Measurements from ENCODE around the gene IGSF9B.

The IGSF9B gene

DNA sequence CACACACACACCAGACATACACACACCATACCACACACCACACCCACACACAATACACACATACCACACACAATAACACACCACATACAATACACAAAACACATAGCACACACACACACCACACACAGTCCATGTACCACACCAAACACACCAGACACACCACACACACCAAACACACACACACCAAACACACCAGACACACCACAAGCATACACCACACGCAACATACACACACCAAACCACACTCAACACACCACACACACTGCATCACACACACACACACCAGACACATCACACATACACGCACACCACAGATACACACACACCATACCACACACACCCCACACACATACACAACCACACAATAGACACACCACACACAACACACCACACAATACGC, 54.8 kb downstream of the IGSF9B start:
- TF ChIP-seq, protein P1, sequence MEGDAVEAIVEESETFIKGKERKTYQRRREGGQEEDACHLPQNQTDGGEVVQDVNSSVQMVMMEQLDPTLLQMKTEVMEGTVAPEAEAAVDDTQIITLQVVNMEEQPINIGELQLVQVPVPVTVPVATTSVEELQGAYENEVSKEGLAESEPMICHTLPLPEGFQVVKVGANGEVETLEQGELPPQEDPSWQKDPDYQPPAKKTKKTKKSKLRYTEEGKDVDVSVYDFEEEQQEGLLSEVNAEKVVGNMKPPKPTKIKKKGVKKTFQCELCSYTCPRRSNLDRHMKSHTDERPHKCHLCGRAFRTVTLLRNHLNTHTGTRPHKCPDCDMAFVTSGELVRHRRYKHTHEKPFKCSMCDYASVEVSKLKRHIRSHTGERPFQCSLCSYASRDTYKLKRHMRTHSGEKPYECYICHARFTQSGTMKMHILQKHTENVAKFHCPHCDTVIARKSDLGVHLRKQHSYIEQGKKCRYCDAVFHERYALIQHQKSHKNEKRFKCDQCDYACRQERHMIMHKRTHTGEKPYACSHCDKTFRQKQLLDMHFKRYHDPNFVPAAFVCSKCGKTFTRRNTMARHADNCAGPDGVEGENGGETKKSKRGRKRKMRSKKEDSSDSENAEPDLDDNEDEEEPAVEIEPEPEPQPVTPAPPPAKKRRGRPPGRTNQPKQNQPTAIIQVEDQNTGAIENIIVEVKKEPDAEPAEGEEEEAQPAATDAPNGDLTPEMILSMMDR (IDR thresholded peaks at IDR 0.05) = no peak
- H3K27ac ChIP-seq = no peak overlapping the region
- H3K4me3 ChIP-seq = no peak overlapping the region
- DNase-seq (ENCODE audit: low spot score) = no peak

DNA sequence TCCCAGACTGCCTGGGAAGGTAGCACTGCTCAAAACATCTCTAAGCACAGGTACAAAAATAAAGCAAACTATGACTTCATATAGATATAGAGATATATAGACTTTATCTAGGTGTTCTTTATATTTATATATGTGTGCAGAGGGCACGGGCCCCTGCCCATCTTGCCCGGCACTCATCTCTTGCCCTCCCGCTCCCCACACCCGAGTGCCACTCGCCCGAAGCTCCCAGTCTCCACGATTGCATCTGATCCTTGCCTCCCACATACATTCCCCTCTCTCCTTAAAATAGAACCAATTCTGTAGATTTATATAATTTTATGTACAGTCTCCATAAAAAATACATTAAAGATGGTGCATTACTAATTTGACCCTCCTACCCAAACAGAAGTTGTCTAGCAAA, 55.5 kb downstream of the IGSF9B start:
- TF ChIP-seq, protein P1 (IDR thresholded peaks at IDR 0.05) = no peak
- no peak for DNase-seq (ENCODE audit: low spot score)
- no peak overlapping the region for H3K27ac ChIP-seq

DNA sequence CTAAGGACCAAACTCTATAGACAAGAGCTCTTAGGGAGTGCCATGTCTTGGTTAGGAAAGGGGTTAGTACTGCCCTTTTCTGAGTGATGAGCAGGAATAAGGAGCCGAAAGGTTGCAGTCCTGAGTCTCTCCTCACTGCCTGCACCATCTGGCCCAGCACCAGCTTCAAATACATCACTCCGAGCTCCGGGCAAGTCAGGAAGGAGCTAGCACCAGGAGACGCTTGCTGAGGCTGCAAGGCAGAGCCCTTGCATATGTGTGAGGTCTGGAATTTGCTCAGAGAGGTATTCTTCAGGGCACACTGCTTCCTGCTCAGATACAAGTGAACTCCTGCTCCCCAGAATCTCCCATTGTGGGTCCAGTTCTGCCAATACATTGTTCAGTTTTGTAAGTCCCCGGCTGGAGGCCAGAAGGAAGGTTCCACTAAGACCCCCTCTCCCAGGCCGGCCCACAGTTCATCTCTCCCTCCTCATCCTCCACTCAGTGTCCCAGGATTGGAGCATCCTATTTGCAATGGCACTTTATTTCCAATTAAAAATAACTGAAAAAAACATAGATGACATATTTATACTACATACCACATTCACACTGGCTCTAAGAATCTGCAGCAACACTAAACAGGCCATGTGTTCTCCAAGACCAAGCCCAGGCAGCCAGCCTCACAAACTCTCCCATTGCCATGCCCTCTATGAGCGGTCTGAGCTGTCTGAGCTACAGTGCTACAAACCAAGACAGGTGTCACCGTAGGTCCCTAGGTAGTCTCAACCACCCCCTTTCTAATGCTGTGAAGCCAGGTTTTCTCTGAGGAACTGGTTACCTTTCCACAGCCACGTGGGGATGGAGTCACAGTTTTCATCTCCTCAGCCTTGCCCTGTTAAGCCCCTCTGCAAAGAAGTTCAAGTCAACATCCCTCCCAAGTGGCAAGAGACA, 56.3 kb downstream of the IGSF9B start:
- Histone ChIP-seq H3K27ac (no peak overlapping the region), H3K4me3 (no peak overlapping the region)
- peak; percentile 46 for DNase-seq (ENCODE audit: low spot score)
- TF ChIP-seq, protein P1 (IDR thresholded peaks at IDR 0.05) = no peak

More for the DNA sequence above, 55.5 kb downstream of the IGSF9B start:
- H3K4me3 ChIP-seq = no peak overlapping the region

DNA sequence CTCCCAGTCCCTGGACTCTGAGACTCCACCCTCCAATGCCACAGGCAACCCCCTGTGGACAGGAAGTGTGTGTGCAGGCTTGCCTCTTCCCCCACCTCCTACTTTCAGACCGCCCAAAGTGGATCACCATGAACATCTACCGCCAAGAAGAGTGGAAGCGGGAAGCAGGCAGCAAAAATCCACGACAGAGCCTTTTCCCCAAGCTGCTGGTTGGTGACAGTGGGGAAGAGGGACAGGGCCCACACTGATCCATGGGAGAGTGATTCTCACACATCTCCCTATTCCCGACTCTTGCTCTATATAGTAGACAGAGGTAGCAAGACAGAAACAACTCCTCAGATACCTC, 58.0 kb downstream of the IGSF9B start:
- TF ChIP-seq, protein P1 (IDR thresholded peaks at IDR 0.05) = no peak
- Histone ChIP-seq H3K4me3 (no peak overlapping the region), H3K27ac (no peak overlapping the region)
- DNase-seq (ENCODE audit: low spot score) = peak; percentile 12

DNA sequence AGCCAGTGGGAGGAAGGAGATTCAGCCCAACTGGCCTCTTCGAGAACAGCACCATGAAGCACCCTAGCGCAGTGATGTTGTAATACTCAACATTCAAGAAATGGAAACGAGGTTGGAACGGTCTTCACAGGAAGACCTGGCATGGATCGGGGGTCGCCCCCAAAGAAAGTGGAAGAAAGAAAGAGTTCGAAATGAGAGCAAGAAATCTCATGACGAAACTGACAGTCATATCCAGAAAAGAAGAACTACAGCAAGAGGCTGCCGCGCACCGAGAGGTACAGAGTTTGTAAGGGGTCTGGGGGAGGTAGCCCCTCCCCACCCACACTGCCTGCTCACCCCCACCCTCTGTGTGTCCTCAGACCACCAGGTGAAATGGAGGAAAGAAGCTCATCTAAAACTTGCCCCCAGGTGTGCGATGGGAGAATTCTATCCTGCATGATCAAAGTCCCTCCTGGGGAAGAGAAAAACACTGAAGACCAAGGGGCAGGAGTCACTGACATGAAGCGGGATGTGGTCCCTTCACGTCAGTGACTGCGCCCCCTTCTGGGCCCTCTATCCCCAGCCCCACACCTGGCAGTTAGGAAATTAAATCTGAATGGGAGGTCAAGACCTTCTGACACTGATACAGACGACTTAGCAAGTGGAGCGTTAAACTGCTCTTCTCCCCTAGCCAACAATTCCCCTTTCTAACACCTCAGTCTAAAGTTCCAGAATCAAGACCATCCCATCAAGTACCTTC, 58.6 kb downstream of the IGSF9B start:
- peak; percentile 64 for DNase-seq (ENCODE audit: low spot score)
- no peak overlapping the region for H3K4me3 ChIP-seq
- TF ChIP-seq, protein P1 (IDR thresholded peaks at IDR 0.05) = no peak
- H3K27ac ChIP-seq = no peak overlapping the region

DNA sequence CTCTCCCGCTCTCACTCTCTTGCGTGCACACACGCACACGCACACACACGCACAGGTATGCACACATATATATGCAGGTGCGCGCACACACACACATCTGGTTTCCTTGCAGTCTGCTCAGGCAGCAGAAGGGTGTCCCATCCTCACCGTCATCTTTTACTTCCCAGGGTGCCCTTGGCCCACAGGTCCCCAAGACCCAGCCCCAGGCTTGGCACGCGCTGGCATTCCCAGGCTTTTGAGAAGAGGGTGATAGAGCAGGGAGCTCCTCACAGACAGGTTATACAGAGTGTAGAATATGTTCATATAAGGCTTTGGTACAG, 59.5 kb downstream of the IGSF9B start:
- no peak overlapping the region for H3K4me3 ChIP-seq
- no peak overlapping the region for H3K27ac ChIP-seq
- peak; percentile 59 for DNase-seq (ENCODE audit: low spot score)
- TF ChIP-seq, protein P1 (IDR thresholded peaks at IDR 0.05) = no peak
